Activated CD4-positive, CD25-positive, alpha-beta regulatory T cell treated with anti-CD3 and anti-CD28 coated beads, Interleukin-2, amount 50 U/mL, for 16 hours (primary cell): ENCODE measurements around the gene MRPS2.
A peak's percentile ranks its signal among the peaks of the same experiment; 100 is the strongest.
"Not testable (repeated sequence)": the region's sequence is repeated elsewhere in the genome, so short reads cannot be mapped to it uniquely, and the experiment has no call there.

Experiments used
- DNase-seq: peaks from one replicate; pipeline ENCODE4 v3.0.0-alpha.2; 2020; ENCODE audit warnings: low read depth, low spot score

MRPS2 gene

GRCh38 chr9:135500525-135501260 is at the start of gene MRPS2:
MRPS2 (plus strand) TSS chr9:135500682; CDS start chr9:135500711, 29 bp downstream.
- DNase-seq, result peak; percentile 74

DNA sequence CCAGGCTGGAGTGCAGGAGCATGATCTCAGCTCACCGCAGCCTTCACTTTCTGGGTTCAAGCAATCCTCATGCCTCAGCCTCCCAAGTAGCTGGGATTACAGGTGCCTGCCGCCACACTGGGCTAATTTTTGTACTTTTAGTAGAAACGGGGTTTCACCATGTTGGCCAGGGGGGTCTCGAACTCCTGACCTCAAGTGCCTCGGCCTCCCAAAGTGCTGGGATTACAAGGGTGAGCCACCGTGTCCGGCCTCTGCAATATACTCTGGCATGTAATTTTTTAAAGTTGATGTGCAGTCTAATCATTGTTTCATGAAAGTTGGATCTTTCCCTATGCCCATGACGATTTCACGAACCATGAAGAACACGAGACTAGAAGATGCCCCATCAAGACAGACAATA is 49.5 kb upstream of the MRPS2 start:
- DNase-seq, result no peak

GRCh38 chr9:135451909-135452308 is 48.6 kb upstream of the MRPS2 start:
- DNase-seq, result not testable (repeated sequence)

- DNase-seq, result no peak
These were observed 45.7 kb upstream of the MRPS2 start for GRCh38 chr9:135454737-135455136.

- no peak for DNase-seq
These were observed 45.0 kb upstream of the MRPS2 start for GRCh38 chr9:135455401-135456030.

GRCh38 chr9:135456436-135457104 is 43.9 kb upstream of the MRPS2 start:
- no peak for DNase-seq

DNA sequence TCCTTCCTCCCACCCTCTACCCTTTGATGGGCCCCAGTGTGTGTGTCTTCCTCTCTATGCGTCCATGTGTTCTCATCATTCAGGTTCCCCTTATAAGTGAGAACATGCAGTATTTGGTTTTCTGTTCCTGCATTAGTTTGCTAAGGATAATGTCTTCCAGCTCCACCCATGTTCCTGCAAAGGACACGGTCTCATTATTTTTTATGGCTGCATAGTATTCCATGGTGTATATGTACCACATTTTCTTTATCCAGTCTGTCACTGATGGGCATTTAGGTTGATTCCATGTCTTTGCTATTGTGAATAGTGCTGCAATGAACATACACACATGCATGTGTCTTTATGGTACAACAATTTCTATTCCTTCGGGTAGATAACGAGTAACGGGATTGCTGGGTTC is 42.0 kb upstream of the MRPS2 start:
- DNase-seq, result not testable (repeated sequence)

DNA sequence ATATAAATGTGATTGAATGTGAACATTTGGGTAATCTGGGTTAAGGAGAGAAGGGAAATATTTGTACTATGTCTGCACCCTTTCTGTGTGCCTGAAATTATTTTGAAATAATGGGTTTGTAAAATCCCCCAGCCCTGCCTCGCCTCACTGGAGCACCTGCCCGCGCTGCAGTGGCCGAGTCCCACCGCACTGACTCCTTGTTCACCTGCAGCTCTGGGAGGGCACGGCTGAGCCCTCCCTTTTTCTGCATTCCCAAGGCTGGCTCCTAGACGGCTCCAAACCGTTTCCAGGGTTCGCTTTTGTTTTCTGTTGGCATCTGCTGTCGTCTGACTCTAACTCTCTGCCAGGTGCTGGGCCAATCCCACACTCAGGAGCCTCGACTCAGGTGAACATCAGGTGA is 38.5 kb upstream of the MRPS2 start:
- DNase-seq, result no peak

DNA sequence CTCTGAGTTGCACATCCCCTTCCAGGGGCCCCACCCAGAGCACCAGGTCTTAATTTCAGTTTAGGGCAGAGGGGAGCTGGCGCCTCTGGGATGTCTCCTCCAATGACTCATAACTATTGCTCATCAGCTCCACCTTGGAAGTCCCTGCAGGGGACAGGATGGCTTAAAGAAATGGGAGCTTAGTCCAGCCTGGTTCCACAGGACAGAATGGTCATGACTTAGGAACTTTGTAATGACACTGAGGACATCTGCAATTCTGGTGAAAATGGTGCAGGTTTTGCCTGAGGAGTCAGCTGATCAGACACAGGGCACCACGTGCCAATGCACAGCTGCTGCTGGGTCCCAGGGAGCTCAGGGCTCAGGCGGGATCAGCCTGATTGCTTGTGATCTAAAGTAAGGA is 37.3 kb upstream of the MRPS2 start:
- DNase-seq, result no peak

GRCh38 chr9:135464181-135464580 is 36.3 kb upstream of the MRPS2 start:
- DNase-seq, result no peak

DNA sequence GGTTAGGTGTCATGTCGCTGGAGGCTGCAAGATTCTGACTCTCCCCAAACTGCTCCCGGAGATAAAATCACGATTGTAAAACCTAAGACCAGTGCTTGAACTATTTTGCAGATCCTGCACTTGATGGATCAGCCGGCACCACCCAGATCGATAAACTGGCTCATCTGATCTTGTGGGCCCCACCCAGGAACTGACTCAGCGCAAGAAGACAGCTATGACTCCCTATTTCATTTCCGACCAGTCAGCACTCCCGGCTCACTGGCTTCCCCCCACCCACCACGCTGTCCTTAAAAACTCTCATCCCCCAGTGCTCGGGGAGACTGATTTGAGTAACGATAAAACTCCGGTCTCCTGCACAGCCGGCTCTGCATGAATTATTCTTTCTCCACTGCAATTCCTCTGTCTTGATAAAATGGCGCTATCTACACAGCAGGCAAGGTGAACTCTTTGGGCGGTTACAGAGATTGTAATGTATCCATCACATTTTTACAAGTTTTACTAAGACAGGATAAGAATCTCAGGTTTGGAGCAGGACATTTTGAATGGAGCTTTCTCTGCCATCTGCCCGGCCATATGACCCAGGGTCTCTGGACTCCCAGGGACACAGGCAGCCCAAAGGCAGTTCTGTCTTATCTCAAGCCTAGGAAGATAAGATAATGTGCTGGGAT is 31.5 kb upstream of the MRPS2 start:
- peak; percentile 22 for DNase-seq

GRCh38 chr9:135471791-135472640 is 28.5 kb upstream of the MRPS2 start:
- no peak for DNase-seq

DNA sequence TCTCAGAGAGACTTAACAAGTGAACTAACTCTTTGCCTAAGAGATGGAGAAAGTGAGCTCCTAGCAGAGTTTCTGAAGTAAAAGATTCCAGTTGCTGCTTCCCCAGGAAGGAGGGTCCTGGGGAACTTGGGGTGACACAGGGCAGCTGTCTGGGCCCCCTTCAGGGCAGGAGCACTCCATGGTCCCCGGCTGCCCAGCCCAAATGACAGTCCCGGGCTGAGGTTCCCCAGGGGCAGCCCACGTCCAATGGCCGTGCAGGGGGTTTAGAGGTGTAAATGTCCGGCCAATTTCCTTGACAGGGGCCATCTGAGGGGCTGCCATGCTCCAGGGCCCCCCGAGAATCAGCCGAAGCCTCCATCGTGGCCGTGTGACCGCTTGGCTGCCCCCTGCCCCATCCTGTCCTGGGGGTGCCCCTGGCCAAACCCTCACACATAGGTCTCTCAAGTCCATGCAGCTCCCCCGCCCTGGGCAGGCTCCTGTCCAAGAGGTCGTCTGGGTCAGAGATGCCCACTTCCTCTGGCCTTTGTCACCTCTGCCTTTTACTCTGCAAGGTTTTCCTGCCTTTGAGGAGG is 26.4 kb upstream of the MRPS2 start:
- DNase-seq, result no peak

DNA sequence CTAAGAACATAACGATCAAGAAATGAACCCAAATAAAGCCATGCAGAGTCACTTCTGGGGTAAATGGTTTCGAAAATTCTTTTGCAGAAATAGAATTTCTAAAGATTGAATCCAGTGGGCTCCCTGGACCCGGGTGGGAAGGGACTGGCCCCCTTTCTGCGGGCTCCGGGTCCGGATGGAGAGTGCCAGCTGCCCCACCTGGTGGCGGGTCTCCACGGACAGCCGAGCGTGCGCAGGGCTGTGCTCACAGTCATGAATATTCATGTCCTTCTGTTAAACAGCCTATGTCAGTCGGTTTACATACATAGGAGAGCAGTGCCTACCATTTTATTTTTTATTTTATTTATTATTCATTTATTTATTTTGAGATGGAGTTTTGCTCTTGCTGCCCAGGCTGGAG is 25.6 kb upstream of the MRPS2 start:
- no peak for DNase-seq

DNA sequence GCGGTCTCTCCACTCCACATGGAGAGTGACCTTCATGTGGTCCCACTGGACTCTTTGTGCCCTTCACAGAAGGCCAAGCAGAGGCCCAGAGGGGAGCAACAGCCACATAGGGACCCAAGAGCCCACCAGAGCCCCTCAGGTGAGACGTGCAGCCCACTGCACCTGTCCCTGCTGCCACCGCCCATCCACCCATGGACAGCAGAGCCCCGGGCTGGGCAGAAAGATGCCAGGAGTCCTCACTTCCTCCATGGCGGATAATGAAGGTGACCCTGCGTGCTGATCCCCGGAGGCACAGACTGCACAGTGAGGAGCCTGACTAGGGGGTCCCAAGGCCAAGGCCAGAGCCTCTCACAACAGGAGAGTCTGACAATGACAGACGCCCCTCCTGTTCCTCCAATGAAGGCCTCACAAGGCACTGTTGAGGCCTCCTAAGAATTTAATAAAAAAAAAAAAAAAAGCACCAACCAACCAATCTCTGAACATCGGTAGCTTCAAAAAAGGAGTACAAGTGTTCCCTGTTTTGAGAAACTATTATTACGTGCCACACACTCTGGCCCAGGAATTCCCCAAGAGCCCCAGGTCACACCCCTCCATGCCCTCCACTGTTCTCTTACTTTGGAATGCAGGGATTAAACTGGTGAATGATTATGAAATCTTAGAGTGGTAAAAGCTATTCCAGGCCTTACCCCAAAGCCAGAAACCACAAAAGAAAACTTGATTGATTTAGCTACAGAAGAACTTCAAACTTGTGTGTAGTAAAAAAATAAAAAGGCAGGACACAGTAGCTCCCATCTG is 23.7 kb upstream of the MRPS2 start:
- DNase-seq, result no peak

GRCh38 chr9:135478191-135478590 is 22.3 kb upstream of the MRPS2 start:
- no peak for DNase-seq

DNA sequence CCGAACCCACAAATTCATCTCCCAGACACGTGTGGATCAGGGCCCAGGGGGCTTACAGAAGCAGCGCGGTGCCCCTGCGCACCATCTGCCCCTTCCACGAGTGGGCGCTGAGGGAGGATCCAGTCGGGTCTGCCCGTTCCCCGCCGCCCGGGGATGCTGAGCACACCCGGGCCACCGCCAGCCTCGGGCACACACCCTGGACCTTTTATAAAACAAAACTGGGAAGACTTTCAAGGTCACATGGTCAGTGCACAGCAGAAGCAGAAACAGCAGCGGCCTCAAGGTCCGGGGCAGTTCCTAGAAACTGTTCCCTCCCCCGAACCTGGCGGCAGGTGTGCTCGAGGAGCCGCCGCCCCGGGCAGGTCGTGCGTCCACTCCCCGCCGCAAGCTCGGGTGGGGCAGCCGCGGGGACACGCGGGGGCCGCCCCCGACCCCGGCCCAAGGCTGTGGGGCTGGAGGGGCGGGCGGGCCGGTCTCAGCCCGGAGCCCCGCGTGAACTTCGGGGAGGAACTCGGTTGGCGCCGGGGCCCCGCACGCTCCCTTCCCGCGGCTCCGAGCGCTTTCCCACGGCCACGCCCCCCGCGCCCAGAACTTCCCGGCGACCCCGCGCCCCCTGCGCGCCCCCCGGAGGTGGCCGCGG is 21.5 kb upstream of the MRPS2 start:
- no peak for DNase-seq

GRCh38 chr9:135479469-135480052 is 20.9 kb upstream of the MRPS2 start, which contains the start of gene PPP1R26:
PPP1R26 (plus strand) TSS chr9:135479782; CDS start chr9:135484511, 4,729 bp downstream.
- no peak for DNase-seq
